Measurements from ENCODE around the gene ZNF511.

Gene ZNF511

DNA sequence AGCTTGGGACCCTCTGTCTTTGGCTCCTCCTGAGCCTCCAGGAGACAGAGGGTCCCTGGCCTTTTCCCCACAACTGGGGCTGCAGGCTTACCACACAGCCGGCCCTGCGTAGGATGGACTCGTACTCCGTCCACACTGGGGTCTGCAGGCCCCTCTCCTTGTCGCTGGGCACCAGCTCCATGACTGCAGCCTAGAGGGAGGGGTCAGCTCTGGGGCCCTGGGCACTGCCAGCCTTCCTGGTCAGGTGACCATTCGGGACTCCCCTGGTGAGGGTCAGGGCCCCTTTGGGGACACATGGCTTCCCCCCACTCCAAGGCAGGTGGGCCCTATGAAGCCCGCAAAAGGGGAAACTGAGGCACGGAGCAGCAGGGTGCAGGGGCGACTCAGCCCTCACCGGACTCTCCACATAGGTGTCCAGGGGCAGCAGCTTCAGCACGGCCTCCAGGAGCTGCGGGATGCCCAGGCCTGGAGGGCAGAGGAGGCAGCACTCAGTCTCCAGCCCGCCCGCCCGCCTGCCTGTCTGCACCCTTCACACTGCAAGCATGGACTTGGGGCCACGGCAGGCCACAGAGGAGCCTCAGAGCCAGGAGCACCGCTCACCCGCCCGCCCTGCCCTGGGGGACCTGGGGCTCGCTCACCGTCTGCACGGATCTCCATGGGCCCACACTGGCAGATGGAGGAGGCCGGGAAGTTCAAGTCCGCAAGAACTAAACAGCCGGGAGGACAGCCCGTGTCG is 48.0 kb downstream of the ZNF511 start:
- peak overlapping the region; percentile 98 for H2AK5ac ChIP-seq (ENCODE audit: low read depth, low read length)
- H3K4me3 ChIP-seq (ENCODE audit: low read length in 2 of 2): peak overlapping the region; percentile 61 to 91

DNA sequence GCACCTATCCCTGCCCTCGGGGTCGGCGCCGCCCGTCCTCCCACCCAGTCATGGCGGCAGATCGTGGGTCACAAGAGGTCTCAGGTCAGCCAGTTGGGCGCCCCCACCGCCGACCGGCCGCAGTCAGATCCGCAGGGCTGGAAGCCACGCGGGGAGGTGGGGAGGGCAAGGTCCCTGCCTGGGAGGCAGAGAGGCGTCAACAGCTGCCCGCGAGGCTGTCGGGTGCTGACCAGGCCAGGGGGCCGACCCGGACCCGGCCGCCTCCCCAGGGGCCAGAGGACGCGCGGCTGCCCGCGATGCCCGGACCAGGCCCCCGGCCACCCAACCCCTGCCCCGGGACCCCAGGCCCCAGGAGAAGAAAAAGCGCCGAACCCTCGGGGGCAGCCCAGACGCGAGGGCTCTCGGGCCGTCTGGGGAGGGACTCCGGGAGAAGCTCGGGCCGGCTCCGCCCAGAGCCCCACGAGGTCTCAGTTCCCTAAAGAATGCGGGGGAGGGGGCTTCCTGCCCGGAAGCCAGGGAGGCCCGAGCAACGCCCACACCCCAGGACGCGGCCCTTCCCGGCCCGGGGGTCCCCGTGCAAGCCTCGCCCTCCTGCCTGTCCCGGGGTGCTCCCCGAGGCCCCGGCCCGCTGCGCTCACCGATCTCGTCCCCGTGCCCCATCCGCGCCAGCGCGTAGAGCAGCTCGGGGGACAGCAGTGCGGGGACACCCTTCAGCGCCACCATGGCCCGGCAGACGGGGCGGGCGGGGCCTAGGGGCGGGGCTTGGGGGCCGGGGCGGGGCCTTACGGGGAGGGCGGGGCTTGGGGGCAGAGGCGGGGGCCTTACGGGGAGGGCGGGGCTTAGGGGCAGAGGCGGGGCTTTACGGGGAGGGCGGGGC is 48.8 kb downstream of the ZNF511 start, which contains the start of gene FUOM:
Gene FUOM (minus strand): TSS at position 735 of the 877 bp plus-strand sequence. CDS start 12 bp downstream, at position 723.
- peak within 1 kb of the TSS; percentile 66 for H2BK5ac ChIP-seq (ENCODE audit: low read length)
- H2BK120ac ChIP-seq (ENCODE audit: low read depth, low read length): peak within 1 kb of the TSS; percentile 72
- WGBS, 2 donors (ENCODE audit: extremely low coverage in 2 of 2, insufficient read length in 2 of 2, insufficient replicate concordance in 1 of 2): no CpG with 5 or more reads among the region's 83 CpGs
- H3K79me1 ChIP-seq (ENCODE audit: low read depth, low read length): peaks cover 9% of the 10 kb centered on the region
- peak within 1 kb of the TSS; percentile 99 for H3K18ac ChIP-seq (ENCODE audit: low read length)
- peak within 1 kb of the TSS; percentile 84 for H3K14ac ChIP-seq (ENCODE audit: low read length)
- peaks cover 12 to 13% of the 10 kb centered on the region in 2 donors for H3K36me3 ChIP-seq (replicated peaks in 1 of 2; ENCODE audit: control insufficient read depth in 2 of 2, insufficient read depth in 2 of 2, low read length in 2 of 2)
- H2AK5ac ChIP-seq (ENCODE audit: low read depth, low read length): peak within 1 kb of the TSS; percentile 100
- DNase-seq (ENCODE audit: low spot score): peak; percentile 74
- H2AFZ ChIP-seq (ENCODE audit: low read length): peak within 1 kb of the TSS; percentile 84
- peak within 1 kb of the TSS; percentile 58 for H2BK12ac ChIP-seq (ENCODE audit: low read length)
- H3K4ac ChIP-seq (ENCODE audit: low read length): peak within 1 kb of the TSS; percentile 93
- peak within 1 kb of the TSS; percentile 95 for H3K9ac ChIP-seq (ENCODE audit: low read depth, low read length, poor library complexity)
- H2BK15ac ChIP-seq (ENCODE audit: low read length): peak within 1 kb of the TSS; percentile 92
- peaks cover 0 to 6% of the 10 kb centered on the region in 2 donors for H3K9me3 ChIP-seq (replicated peaks in 1 of 2; ENCODE audit: control insufficient read depth in 2 of 2, insufficient read depth in 1 of 2, low read depth in 1 of 2, low read length in 2 of 2)
- no peak within 1 kb of the TSS for H3K27ac ChIP-seq (replicated peaks; ENCODE audit: low read length)
- H3K4me2 ChIP-seq (ENCODE audit: insufficient read depth, low read length, poor library complexity, severe bottlenecking): peak within 1 kb of the TSS; percentile 91
- H3K23ac ChIP-seq (ENCODE audit: low read depth, low read length, poor library complexity): peak within 1 kb of the TSS; percentile 99
- H3K4me1 ChIP-seq (ENCODE audit: control insufficient read depth in 2 of 2, insufficient read depth in 1 of 2, low read depth in 1 of 2, low read length in 2 of 2): peaks cover 0 to 6% of the 10 kb centered on the region in 2 donors
- H4K8ac ChIP-seq (ENCODE audit: low read depth, low read length): peak within 1 kb of the TSS; percentile 43
- peak within 1 kb of the TSS; percentile 53 for H4K91ac ChIP-seq (ENCODE audit: low read depth, low read length, poor library complexity)
- H3K4me3 ChIP-seq (ENCODE audit: low read length in 2 of 2): peak within 1 kb of the TSS; percentile 61 to 91
- H3K27me3 ChIP-seq (ENCODE audit: control insufficient read depth in 3 of 3, insufficient read depth in 3 of 3, low read depth in 1 of 3, low read length in 3 of 3): peaks cover 0 to 2% (median 0%) of the 10 kb centered on the region in 3 experiments

More for the DNA sequence above, 48.0 kb downstream of the ZNF511 start:
- WGBS, 2 donors (ENCODE audit: extremely low coverage in 2 of 2, insufficient read length in 2 of 2, insufficient replicate concordance in 1 of 2): no CpG with 5 or more reads among the region's 27 CpGs
- H3K9me3 ChIP-seq (replicated peaks in 1 of 2; ENCODE audit: control insufficient read depth in 2 of 2, insufficient read depth in 1 of 2, low read depth in 1 of 2, low read length in 2 of 2): peaks cover 0 to 6% of the 10 kb centered on the region in 2 donors
- peaks cover 9% of the 10 kb centered on the region for H3K79me1 ChIP-seq (ENCODE audit: low read depth, low read length)
- H2BK5ac ChIP-seq (ENCODE audit: low read length): peak overlapping the region; percentile 66
- peak overlapping the region; percentile 2 for H3K4ac ChIP-seq (ENCODE audit: low read length)
- peak overlapping the region; percentile 91 for H3K4me2 ChIP-seq (ENCODE audit: insufficient read depth, low read length, poor library complexity, severe bottlenecking)
- no peak overlapping the region for H4K91ac ChIP-seq (ENCODE audit: low read depth, low read length, poor library complexity)
- H2BK120ac ChIP-seq (ENCODE audit: low read depth, low read length): peak overlapping the region; percentile 72
- peak overlapping the region; percentile 84 for H2AFZ ChIP-seq (ENCODE audit: low read length)
- H3K23ac ChIP-seq (ENCODE audit: low read depth, low read length, poor library complexity): peak overlapping the region; percentile 99
- no peak for DNase-seq (ENCODE audit: low spot score)
- H3K9ac ChIP-seq (ENCODE audit: low read depth, low read length, poor library complexity): peak overlapping the region; percentile 95
- H3K14ac ChIP-seq (ENCODE audit: low read length): peak overlapping the region; percentile 84
- H3K27ac ChIP-seq (replicated peaks; ENCODE audit: low read length): no peak overlapping the region
- H4K8ac ChIP-seq (ENCODE audit: low read depth, low read length): no peak overlapping the region
- peaks cover 0 to 2% (median 0%) of the 10 kb centered on the region in 3 experiments for H3K27me3 ChIP-seq (ENCODE audit: control insufficient read depth in 3 of 3, insufficient read depth in 3 of 3, low read depth in 1 of 3, low read length in 3 of 3)
- H3K4me1 ChIP-seq (ENCODE audit: control insufficient read depth in 2 of 2, insufficient read depth in 1 of 2, low read depth in 1 of 2, low read length in 2 of 2): peaks cover 0 to 6% of the 10 kb centered on the region in 2 donors
- H2BK12ac ChIP-seq (ENCODE audit: low read length): peak overlapping the region; percentile 58
- peak overlapping the region; percentile 89 for H2BK15ac ChIP-seq (ENCODE audit: low read length)
- H3K18ac ChIP-seq (ENCODE audit: low read length): peak overlapping the region; percentile 97
- H3K36me3 ChIP-seq (replicated peaks in 1 of 2; ENCODE audit: control insufficient read depth in 2 of 2, insufficient read depth in 2 of 2, low read length in 2 of 2): peaks cover 4 to 5% of the 10 kb centered on the region in 2 donors

DNA sequence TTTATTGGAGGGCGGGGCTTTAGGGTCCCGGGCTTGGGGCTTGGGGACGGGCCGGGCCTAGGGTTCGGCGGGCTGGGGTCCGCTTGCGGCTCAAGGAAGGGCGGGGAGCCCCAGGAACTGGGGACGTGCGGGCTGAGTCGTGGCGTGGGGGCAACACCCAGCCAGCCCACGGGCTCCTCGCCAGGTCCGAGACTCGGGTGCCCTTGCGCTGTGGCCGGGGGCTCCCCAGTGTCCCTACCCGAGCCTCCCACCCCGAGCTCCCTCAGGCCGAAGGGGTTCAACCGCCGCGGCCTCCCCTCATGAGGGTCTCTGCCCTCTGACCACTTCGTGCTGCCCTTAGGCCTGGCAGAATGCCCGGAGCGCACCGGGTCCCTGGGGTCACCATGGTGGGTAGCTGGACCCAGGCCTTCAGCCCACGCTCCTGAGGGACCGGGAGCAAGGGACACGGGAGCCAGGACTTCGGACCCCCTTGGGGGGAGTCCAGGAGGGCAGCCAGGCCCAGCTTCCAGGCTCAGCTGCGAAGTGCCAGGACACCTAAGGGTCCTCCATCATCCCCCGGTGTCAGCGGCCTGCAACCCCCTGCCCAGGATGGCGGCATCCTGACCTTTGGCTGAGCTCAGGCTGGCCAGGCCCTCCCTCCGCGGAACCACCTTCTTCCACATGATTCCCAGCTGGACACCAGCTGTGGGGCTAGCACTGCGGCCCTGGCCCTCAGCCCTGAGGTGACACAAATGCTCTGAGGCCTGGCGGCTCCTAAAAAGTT is 49.6 kb downstream of the ZNF511 start:
- Histone ChIP-seq H3K4me3 (ENCODE audit: low read length in 2 of 2) (no peak overlapping the region), H3K4me2 (ENCODE audit: insufficient read depth, low read length, poor library complexity, severe bottlenecking) (no peak overlapping the region), H2AK5ac (ENCODE audit: low read depth, low read length) (peak overlapping the region; percentile 100), H3K23ac (ENCODE audit: low read depth, low read length, poor library complexity) (peak overlapping the region; percentile 80), H3K27me3 (ENCODE audit: control insufficient read depth in 3 of 3, insufficient read depth in 3 of 3, low read depth in 1 of 3, low read length in 3 of 3) (peaks cover 0 to 2% (median 0%) of the 10 kb centered on the region in 3 experiments), H2BK5ac (ENCODE audit: low read length) (no peak overlapping the region), H3K4me1 (ENCODE audit: control insufficient read depth in 2 of 2, insufficient read depth in 1 of 2, low read depth in 1 of 2, low read length in 2 of 2) (peaks cover 0 to 6% of the 10 kb centered on the region in 2 donors), H2BK120ac (ENCODE audit: low read depth, low read length) (peak overlapping the region; percentile 72), H4K91ac (ENCODE audit: low read depth, low read length, poor library complexity) (peak overlapping the region; percentile 53), H3K4ac (ENCODE audit: low read length) (no peak overlapping the region), H3K27ac (replicated peaks; ENCODE audit: low read length) (no peak overlapping the region), H2AFZ (ENCODE audit: low read length) (no peak overlapping the region), H2BK12ac (ENCODE audit: low read length) (peak overlapping the region; percentile 6), H3K18ac (ENCODE audit: low read length) (peak overlapping the region; percentile 80), H3K14ac (ENCODE audit: low read length) (peak overlapping the region; percentile 71), H3K36me3 (replicated peaks in 1 of 2; ENCODE audit: control insufficient read depth in 2 of 2, insufficient read depth in 2 of 2, low read length in 2 of 2) (peaks cover 18 to 20% of the 10 kb centered on the region in 2 donors), H2BK15ac (ENCODE audit: low read length) (peak overlapping the region; percentile 92), H3K9ac (ENCODE audit: low read depth, low read length, poor library complexity) (no peak overlapping the region), H4K8ac (ENCODE audit: low read depth, low read length) (peak overlapping the region; percentile 43), H3K9me3 (replicated peaks in 1 of 2; ENCODE audit: control insufficient read depth in 2 of 2, insufficient read depth in 1 of 2, low read depth in 1 of 2, low read length in 2 of 2) (peaks cover 0 to 6% of the 10 kb centered on the region in 2 donors), H3K79me1 (ENCODE audit: low read depth, low read length) (peaks cover 8% of the 10 kb centered on the region)
- DNase-seq (ENCODE audit: low spot score): no peak
- WGBS, 2 donors (ENCODE audit: extremely low coverage in 2 of 2, insufficient read length in 2 of 2, insufficient replicate concordance in 1 of 2): no CpG with 5 or more reads among the region's 41 CpGs

Data from neuronal stem cell (in vitro differentiated cells).